Activated T-helper 2 cell treated with anti-CD3 and anti-CD28 coated beads, Interferon-gamma antibody, Interleukin-2, Interleukin-4, amounts not matched to agents 10 μg/mL and 5 μg/mL and 100 μg/mL, durations not matched to agents 14 hours and 24 hours and 36 hours (primary cell): ENCODE results near the gene TRIM54. TPM values are rescaled to one million over a fixed set of nuclear protein-coding genes. Genes with fewer than 3 reads are reported as not detected.
"Not testable (repeated sequence)": the region's sequence is repeated elsewhere in the genome, so short reads cannot be mapped to it uniquely, and the experiment has no call there.

Experiments used
- DNase-seq: peaks from one replicate; pipeline ENCODE4 v3.0.0; 2021; ENCODE audit warnings: low spot score
- H3K27ac Mint-ChIP-seq: one replicate; pipeline ENCODE4 v1.8.0; 2021; ENCODE audit warnings: mixed read lengths
- H3K27me3 Mint-ChIP-seq: one replicate; pipeline ENCODE4 v1.8.0; 2021; ENCODE audit warnings: low read depth, mixed read lengths
- H3K36me3 Mint-ChIP-seq: one replicate; pipeline ENCODE4 v1.8.0; 2021; ENCODE audit warnings: low read depth, mixed read lengths
- H3K4me1 Mint-ChIP-seq: one replicate; pipeline ENCODE4 v1.8.0; 2021; ENCODE audit warnings: low read depth, mixed read lengths
- H3K4me3 Mint-ChIP-seq: one replicate; pipeline ENCODE4 v1.8.0; 2021; ENCODE audit warnings: low read depth, mild to moderate bottlenecking, moderate library complexity, mixed read lengths
- H3K9me3 Mint-ChIP-seq: one replicate; pipeline ENCODE4 v1.8.0; 2021; ENCODE audit warnings: mixed read lengths
- intact Hi-C: fragments of 100-400 bp; cut with micrococcal nuclease; formaldehyde crosslinking; loops from one replicate; pipeline ENCODE4 v1.15.1; 2023
- total RNA-seq: library from RNA; stranded (reverse); gene quantifications from 2 replicates; pipeline ENCODE4 v1.2.3, GENCODE V29; 2022

TRIM54 gene
- total RNA-seq, 1 donor from 2014 or later: 0.21 TPM

GRCh38 chr2:27335311-27335710, 53.1 kb downstream of the TRIM54 start:
- no peak for DNase-seq
- H3K9me3 Mint-ChIP-seq: no peaks in the 10 kb centered on the region

GRCh38 chr2:27336173-27336572, 53.9 kb downstream of the TRIM54 start:
- Mint-ChIP-seq H3K36me3 (peaks cover 57% of the 10 kb centered on the region), H3K27me3 (no peaks in the 10 kb centered on the region), H3K27ac (no peak overlapping the region), H3K4me1 (no peaks in the 10 kb centered on the region), H3K4me3 (no peak overlapping the region), H3K9me3 (no peaks in the 10 kb centered on the region)
- intact Hi-C loops: no loop called here
- DNase-seq: no peak

More at GRCh38 chr2:27335311-27335710, 53.1 kb downstream of the TRIM54 start:
- Mint-ChIP-seq H3K4me3 (no peak overlapping the region), H3K36me3 (peaks cover 56% of the 10 kb centered on the region), H3K4me1 (no peaks in the 10 kb centered on the region), H3K27me3 (no peaks in the 10 kb centered on the region), H3K27ac (no peak overlapping the region)
- intact Hi-C loops: no loop called here

DNA sequence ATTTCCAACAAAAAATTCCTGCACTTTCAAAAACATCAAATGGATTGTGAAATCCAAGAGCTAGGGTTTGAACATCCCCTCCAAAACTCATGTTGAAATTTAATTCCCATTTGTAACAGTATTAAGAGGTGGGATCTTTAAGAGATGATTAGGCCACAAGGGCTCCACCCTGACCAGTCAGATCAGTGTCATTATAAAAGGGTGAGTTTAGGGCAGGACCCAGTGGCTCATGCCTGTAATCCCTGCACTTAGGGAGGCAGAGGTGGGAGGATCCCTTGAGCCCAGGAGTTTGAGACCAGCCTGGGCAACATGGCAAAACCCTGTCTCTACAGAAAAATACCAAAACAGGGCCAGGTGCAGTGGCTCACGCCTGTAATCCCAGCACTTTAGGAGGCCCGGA, 65.4 kb downstream of the TRIM54 start:
- Mint-ChIP-seq H3K27ac (no peak overlapping the region), H3K36me3 (peaks cover 37% of the 10 kb centered on the region), H3K9me3 (no peaks in the 10 kb centered on the region), H3K4me3 (no peak overlapping the region), H3K4me1 (peaks cover 17% of the 10 kb centered on the region), H3K27me3 (no peaks in the 10 kb centered on the region)
- DNase-seq: no peak
- intact Hi-C loops: no loop called here

DNA sequence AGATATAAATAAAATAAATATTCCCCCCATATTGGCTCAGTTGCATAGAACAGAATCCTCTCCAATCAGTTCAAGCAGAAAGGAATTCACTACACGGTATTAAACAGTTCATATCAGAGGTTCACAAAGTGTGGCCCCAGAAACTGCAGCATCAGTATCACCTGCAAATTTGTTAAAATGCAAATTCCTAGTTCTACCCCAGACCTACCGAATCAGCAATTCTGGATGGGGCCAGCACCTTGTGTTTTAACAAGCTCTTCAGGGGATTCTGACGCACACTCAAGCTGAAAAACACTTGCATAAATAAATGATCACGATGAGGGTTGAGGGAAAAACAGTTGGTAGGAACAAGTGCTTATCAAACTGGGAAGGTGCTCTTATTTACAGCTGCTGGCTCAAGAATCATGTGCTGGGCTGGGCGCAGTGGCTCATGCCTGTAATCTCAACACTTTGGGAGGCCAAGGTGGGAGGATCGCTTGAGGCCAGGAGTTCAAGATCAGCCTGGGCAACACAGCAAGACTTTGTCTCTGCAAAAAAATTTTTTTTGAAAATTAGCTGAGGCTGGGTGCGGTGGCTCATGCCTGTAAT, 68.0 kb downstream of the TRIM54 start:
- Mint-ChIP-seq H3K9me3 (no peaks in the 10 kb centered on the region), H3K36me3 (peaks cover 27% of the 10 kb centered on the region), H3K27me3 (no peaks in the 10 kb centered on the region), H3K4me1 (peaks cover 25% of the 10 kb centered on the region), H3K27ac (no peak overlapping the region), H3K4me3 (no peak overlapping the region)
- DNase-seq: no peak
- intact Hi-C loops: no loop called here

DNA sequence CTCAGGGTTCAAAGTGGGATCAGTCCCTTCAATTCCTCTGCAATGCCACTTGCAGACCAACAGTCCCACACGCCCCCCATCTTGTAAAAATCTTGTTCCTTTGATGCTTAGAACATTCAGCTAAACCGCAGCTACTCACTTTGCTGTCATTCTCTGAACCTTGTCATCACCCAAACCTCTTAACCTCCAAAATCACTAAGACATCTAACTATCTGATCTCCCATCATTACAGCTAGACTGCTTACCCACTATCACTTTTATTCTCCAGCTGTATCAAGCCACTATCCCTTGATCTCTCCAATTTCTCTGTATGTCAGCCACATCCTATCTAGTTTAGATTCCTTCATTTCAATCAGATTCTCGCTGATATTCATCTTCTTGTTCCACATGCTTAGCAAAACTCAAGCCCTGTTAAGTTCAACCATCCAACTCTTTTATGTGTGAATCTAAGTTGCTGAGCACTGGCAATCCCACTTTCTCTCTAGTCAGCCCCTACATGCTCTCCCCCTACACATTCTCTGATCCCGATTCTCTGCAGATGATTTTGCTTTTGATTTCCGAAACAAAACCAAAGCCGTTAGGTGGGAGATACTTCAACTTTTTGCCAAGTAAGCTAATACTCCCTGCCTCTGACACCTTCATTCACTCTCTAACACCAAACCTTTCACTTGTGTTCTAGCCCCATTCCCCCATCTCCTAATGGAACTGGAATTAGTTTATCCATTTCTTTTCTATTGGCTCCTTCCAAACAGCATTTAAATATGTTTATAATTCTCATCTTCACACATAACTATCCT, 69.8 kb downstream of the TRIM54 start:
- Mint-ChIP-seq H3K36me3 (peaks cover 29% of the 10 kb centered on the region), H3K9me3 (no peaks in the 10 kb centered on the region), H3K4me3 (no peak overlapping the region), H3K27ac (peak overlapping the region; percentile 9), H3K4me1 (peaks cover 29% of the 10 kb centered on the region), H3K27me3 (no peaks in the 10 kb centered on the region)
- no peak for DNase-seq
- intact Hi-C loops: loop anchor here (1.0 kb wide), 2 partner anchors 18 to 286 kb away; partner anchors contain the start of genes EIF2B4 and SNX17

DNA sequence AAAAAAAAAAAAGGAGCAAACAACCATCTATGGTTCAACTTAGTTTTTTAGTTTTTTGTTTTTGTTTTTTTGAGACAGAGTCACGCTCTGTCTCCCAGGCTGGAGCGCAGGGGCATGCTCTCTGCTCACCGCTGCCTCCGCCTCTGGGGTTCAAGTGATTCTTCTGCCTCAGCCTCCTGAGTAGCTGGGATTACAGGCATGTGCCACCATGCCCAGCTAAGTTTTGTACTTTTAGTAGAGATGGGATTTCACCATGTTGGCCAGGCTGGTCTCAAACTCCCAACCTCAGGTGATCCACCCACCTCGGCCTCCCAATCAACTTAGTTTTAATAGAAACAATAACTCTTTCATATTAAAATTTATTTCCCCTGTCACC, 71.1 kb downstream of the TRIM54 start:
- Mint-ChIP-seq H3K4me1 (peaks cover 34% of the 10 kb centered on the region), H3K36me3 (peaks cover 29% of the 10 kb centered on the region)
- intact Hi-C loops, H3K27me3 Mint-ChIP-seq, DNase-seq, H3K27ac Mint-ChIP-seq, H3K9me3 Mint-ChIP-seq, H3K4me3 Mint-ChIP-seq: not testable (repeated sequence)

- intact Hi-C loops: no loop called here
- no peaks in the 10 kb centered on the region for H3K27me3 Mint-ChIP-seq
These were observed 71.8 kb downstream of the TRIM54 start for GRCh38 chr2:27353762-27354596.

DNA sequence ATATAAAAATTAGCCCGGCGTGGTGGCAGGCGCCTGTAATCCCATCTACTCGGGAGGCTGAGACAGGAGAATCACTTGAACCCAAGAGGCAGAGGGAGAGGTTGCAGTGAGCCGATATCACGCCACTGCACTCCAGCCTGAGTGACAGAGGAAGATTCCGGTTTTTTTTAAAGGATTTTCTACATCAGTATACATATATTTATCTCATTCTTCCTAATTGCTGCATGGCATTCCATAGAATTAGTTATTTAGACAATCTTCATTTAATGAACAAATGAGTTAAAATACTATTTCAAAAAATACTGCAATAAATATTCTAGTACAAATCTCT, 72.3 kb downstream of the TRIM54 start:
- intact Hi-C loops: no loop called here
- Mint-ChIP-seq H3K4me1 (peaks cover 38% of the 10 kb centered on the region), H3K27me3 (no peaks in the 10 kb centered on the region), H3K36me3 (peaks cover 30% of the 10 kb centered on the region), H3K9me3 (no peaks in the 10 kb centered on the region), H3K4me3 (peak overlapping the region; percentile 53), H3K27ac (peak overlapping the region; percentile 13)
- no peak for DNase-seq

More at GRCh38 chr2:27353762-27354596, 71.8 kb downstream of the TRIM54 start:
- Mint-ChIP-seq H3K27ac (peak overlapping the region; percentile 13), H3K36me3 (peaks cover 33% of the 10 kb centered on the region), H3K9me3 (no peaks in the 10 kb centered on the region), H3K4me1 (peaks cover 38% of the 10 kb centered on the region), H3K4me3 (peak overlapping the region; percentile 53)
- no peak for DNase-seq

GRCh38 chr2:27356056-27356381, 73.8 kb downstream of the TRIM54 start:
- H3K27me3 Mint-ChIP-seq: no peaks in the 10 kb centered on the region
- no peak for DNase-seq
- intact Hi-C loops: loop anchor here (1.0 to 2.0 kb wide), 6 partner anchors 14 to 283 kb away; partner anchors contain the start of genes CAD, EIF2B4, MPV17 and NRBP1
- H3K36me3 Mint-ChIP-seq: peaks cover 31% of the 10 kb centered on the region
- H3K4me3 Mint-ChIP-seq: peak overlapping the region; percentile 100
- H3K27ac Mint-ChIP-seq: peak overlapping the region; percentile 98
- H3K9me3 Mint-ChIP-seq: no peaks in the 10 kb centered on the region
- H3K4me1 Mint-ChIP-seq: peaks cover 33% of the 10 kb centered on the region

- Mint-ChIP-seq H3K27ac (peak within 1 kb of the TSS; percentile 98), H3K36me3 (peaks cover 32% of the 10 kb centered on the region), H3K9me3 (no peaks in the 10 kb centered on the region), H3K4me1 (peaks cover 31% of the 10 kb centered on the region), H3K4me3 (peak within 1 kb of the TSS; percentile 100), H3K27me3 (no peaks in the 10 kb centered on the region)
- intact Hi-C loops: loop anchor here (1.0 to 2.0 kb wide), 6 partner anchors 14 to 282 kb away; partner anchors contain the start of genes CAD, EIF2B4, MPV17 and NRBP1
- DNase-seq: peak; percentile 90
These were observed 74.4 kb downstream of the TRIM54 start, which contains the start of gene GTF3C2 for GRCh38 chr2:27356382-27357181. Gene GTF3C2 (minus strand): TSS chr2:27356764. CDS start chr2:27343554, 13,210 bp downstream.
